ENCODE measurements around the gene OTOP3. TPM values are rescaled to one million over a fixed set of nuclear protein-coding genes. Genes with fewer than 3 reads are reported as not detected.

OTOP3 gene
- total and polyA plus RNA-seq, 2 donors (not counting 1 experiment from before 2014, with no cell fraction given), result not detected

- no peak for DNase-seq (ENCODE audit: low read depth in 2 of 2)
Measured at GRCh38 chr17:74916136-74916850, 19.4 kb upstream of the OTOP3 start.

GRCh38 chr17:74916851-74917199, 18.9 kb upstream of the OTOP3 start:
- Histone ChIP-seq H3K27me3 (ENCODE audit: control insufficient read depth, insufficient read depth, low read length) (peaks cover 8% of the 10 kb centered on the region), H4K20me1 (ENCODE audit: control insufficient read depth, extremely low read depth, insufficient read depth, low read length) (no peaks in the 10 kb centered on the region), H3K4me2 (ENCODE audit: extremely low read depth, insufficient read depth, low read length) (no peak overlapping the region), H3K36me3 (ENCODE audit: control insufficient read depth, insufficient read depth, low read length) (no peaks in the 10 kb centered on the region), H3K4me1 (ENCODE audit: control insufficient read depth, extremely low read depth, insufficient read depth, low read length) (no peaks in the 10 kb centered on the region), H3K9ac (ENCODE audit: insufficient read depth, low read length) (no peak overlapping the region), H3K79me2 (ENCODE audit: control insufficient read depth, insufficient read depth, low read length) (no peaks in the 10 kb centered on the region), H3K9me3 (ENCODE audit: control insufficient read depth, insufficient read depth, low read depth, low read length) (no peaks in the 10 kb centered on the region), H3K27ac (ENCODE audit: insufficient read depth, low read length) (no peak overlapping the region), H3K4me3 (replicated peaks in 1 of 4; ENCODE audit: control extremely low read depth in 1 of 4, insufficient read depth in 1 of 4, low read depth in 3 of 4, low read length in 4 of 4) (no peak overlapping the region), H2AFZ (ENCODE audit: low read length) (no peak overlapping the region)
- TF ChIP-seq CTCF (conservative IDR thresholded peaks at IDR 0.05 in 1 of 2, IDR thresholded peaks at IDR 0.05 in 1 of 2; ENCODE audit: low read depth in 1 of 2, low read length in 2 of 2) (no peak), EZH2 (IDR thresholded peaks at IDR 0.05; ENCODE audit: low read length, missing control alignments) (no peak)
- no peak for DNase-seq (ENCODE audit: low read depth in 2 of 2)

More at GRCh38 chr17:74916136-74916850, 19.4 kb upstream of the OTOP3 start:
- Histone ChIP-seq H3K9ac (ENCODE audit: insufficient read depth, low read length) (no peak overlapping the region), H3K79me2 (ENCODE audit: control insufficient read depth, insufficient read depth, low read length) (no peaks in the 10 kb centered on the region), H3K27me3 (ENCODE audit: control insufficient read depth, insufficient read depth, low read length) (peaks cover 3% of the 10 kb centered on the region), H3K27ac (ENCODE audit: insufficient read depth, low read length) (no peak overlapping the region), H4K20me1 (ENCODE audit: control insufficient read depth, extremely low read depth, insufficient read depth, low read length) (no peaks in the 10 kb centered on the region), H3K4me3 (replicated peaks in 1 of 4; ENCODE audit: control extremely low read depth in 1 of 4, insufficient read depth in 1 of 4, low read depth in 3 of 4, low read length in 4 of 4) (no peak overlapping the region), H3K36me3 (ENCODE audit: control insufficient read depth, insufficient read depth, low read length) (no peaks in the 10 kb centered on the region), H3K9me3 (ENCODE audit: control insufficient read depth, insufficient read depth, low read depth, low read length) (no peaks in the 10 kb centered on the region), H3K4me2 (ENCODE audit: extremely low read depth, insufficient read depth, low read length) (no peak overlapping the region), H3K4me1 (ENCODE audit: control insufficient read depth, extremely low read depth, insufficient read depth, low read length) (no peaks in the 10 kb centered on the region), H2AFZ (ENCODE audit: low read length) (no peak overlapping the region)
- TF ChIP-seq EZH2 (IDR thresholded peaks at IDR 0.05; ENCODE audit: low read length, missing control alignments), result no peak
- no peak for TF ChIP-seq CTCF (conservative IDR thresholded peaks at IDR 0.05 in 1 of 2, IDR thresholded peaks at IDR 0.05 in 1 of 2; ENCODE audit: low read depth in 1 of 2, low read length in 2 of 2)

GRCh38 chr17:74917430-74917829, 18.3 kb upstream of the OTOP3 start:
- no peak overlapping the region for H3K9ac ChIP-seq (ENCODE audit: insufficient read depth, low read length)
- H3K27me3 ChIP-seq (ENCODE audit: control insufficient read depth, insufficient read depth, low read length), result peaks cover 13% of the 10 kb centered on the region
- no peaks in the 10 kb centered on the region for H3K36me3 ChIP-seq (ENCODE audit: control insufficient read depth, insufficient read depth, low read length)
- no peaks in the 10 kb centered on the region for H4K20me1 ChIP-seq (ENCODE audit: control insufficient read depth, extremely low read depth, insufficient read depth, low read length)
- H3K79me2 ChIP-seq (ENCODE audit: control insufficient read depth, insufficient read depth, low read length), result no peaks in the 10 kb centered on the region
- H2AFZ ChIP-seq (ENCODE audit: low read length), result no peak overlapping the region
- DNase-seq (ENCODE audit: low read depth in 2 of 2), result no peak
- TF ChIP-seq EZH2 (IDR thresholded peaks at IDR 0.05; ENCODE audit: low read length, missing control alignments) (no peak), CTCF (conservative IDR thresholded peaks at IDR 0.05 in 1 of 2, IDR thresholded peaks at IDR 0.05 in 1 of 2; ENCODE audit: low read depth in 1 of 2, low read length in 2 of 2) (no peak)
- H3K4me2 ChIP-seq (ENCODE audit: extremely low read depth, insufficient read depth, low read length), result no peak overlapping the region
- H3K4me1 ChIP-seq (ENCODE audit: control insufficient read depth, extremely low read depth, insufficient read depth, low read length), result no peaks in the 10 kb centered on the region
- H3K9me3 ChIP-seq (ENCODE audit: control insufficient read depth, insufficient read depth, low read depth, low read length), result no peaks in the 10 kb centered on the region
- H3K27ac ChIP-seq (ENCODE audit: insufficient read depth, low read length), result no peak overlapping the region
- H3K4me3 ChIP-seq (replicated peaks in 1 of 4; ENCODE audit: control extremely low read depth in 1 of 4, insufficient read depth in 1 of 4, low read depth in 3 of 4, low read length in 4 of 4), result no peak overlapping the region
